Measurements from ENCODE around the gene RPS6KC1. TPM values are rescaled to one million over a fixed set of nuclear protein-coding genes. Genes with fewer than 3 reads are reported as not detected.

RPS6KC1 gene
- total and polyA plus RNA-seq, 2 donors from 2014 or later = 6.3 to 13.8 TPM

DNA sequence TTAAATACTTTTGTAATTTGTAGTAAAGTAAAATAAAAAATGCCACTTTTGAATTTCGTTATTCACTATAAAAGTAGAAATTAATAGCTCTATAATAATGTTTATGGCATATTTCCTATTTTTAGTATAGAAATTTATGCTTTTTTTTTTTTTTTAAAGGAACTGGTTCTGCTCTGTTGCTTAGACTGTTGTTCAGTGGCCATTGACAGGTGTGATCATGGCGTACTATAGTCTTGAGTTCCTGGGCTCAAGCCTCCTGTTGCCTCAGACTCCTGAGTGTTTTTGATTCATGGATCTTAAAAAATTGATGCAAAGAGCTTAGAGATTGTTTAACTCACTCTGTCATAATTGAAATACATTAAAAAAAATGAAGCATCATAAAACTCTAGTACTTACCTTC, 53.6 kb downstream of the RPS6KC1 start:
- no peaks in the 10 kb centered on the region for H3K27me3 ChIP-seq (ENCODE audit: control insufficient read depth, insufficient read depth, low read length)
- H3K27ac ChIP-seq (ENCODE audit: low read depth in 2 of 2, low read length in 2 of 2) = no peak overlapping the region
- DNase-seq (no peak), FAIRE-seq (no peak)
- H3K4me1 ChIP-seq (ENCODE audit: control insufficient read depth in 2 of 3, insufficient read depth in 2 of 3, low read depth in 1 of 3, low read length in 3 of 3) = no peaks in the 10 kb centered on the region
- peaks cover 0 to 2% (median 0%) of the 10 kb centered on the region in 3 donors for H3K36me3 ChIP-seq (ENCODE audit: control insufficient read depth in 2 of 3, insufficient read depth in 3 of 3, low read length in 3 of 3)
- no peak overlapping the region for H3K4me3 ChIP-seq (ENCODE audit: low read length in 3 of 3)
- TF ChIP-seq, protein P1, sequence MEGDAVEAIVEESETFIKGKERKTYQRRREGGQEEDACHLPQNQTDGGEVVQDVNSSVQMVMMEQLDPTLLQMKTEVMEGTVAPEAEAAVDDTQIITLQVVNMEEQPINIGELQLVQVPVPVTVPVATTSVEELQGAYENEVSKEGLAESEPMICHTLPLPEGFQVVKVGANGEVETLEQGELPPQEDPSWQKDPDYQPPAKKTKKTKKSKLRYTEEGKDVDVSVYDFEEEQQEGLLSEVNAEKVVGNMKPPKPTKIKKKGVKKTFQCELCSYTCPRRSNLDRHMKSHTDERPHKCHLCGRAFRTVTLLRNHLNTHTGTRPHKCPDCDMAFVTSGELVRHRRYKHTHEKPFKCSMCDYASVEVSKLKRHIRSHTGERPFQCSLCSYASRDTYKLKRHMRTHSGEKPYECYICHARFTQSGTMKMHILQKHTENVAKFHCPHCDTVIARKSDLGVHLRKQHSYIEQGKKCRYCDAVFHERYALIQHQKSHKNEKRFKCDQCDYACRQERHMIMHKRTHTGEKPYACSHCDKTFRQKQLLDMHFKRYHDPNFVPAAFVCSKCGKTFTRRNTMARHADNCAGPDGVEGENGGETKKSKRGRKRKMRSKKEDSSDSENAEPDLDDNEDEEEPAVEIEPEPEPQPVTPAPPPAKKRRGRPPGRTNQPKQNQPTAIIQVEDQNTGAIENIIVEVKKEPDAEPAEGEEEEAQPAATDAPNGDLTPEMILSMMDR (IDR thresholded peaks at IDR 0.05; ENCODE audit: borderline replicate concordance, extremely low read depth, insufficient read depth) = no peak
- H3K9ac ChIP-seq (ENCODE audit: low read length in 3 of 3) = no peak overlapping the region
- H3K9me3 ChIP-seq (ENCODE audit: control insufficient read depth in 2 of 3, insufficient read depth in 1 of 3, low read length in 3 of 3) = no peaks in the 10 kb centered on the region
- intact Hi-C loops (cut with DNase I) = no loop called here

DNA sequence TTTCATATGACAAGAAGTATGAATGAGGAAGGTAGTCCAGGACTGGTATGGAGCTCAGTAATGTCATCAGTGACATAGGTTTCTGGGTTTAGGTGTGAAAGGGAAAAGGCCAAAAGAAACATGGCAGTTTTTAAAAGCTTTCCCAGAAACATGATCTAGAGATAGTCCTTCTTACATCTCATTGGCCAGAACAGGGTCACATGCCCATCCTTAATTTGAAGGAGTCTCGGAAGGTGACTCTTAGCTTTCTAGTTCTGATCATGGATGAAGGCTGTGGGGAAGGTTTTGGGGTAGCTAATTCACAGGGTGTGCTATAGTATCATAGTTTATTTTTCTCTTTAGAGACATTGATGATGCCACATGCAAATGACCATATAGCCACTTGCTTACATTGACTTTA, 55.3 kb downstream of the RPS6KC1 start:
- H3K27ac ChIP-seq (ENCODE audit: low read depth in 2 of 2, low read length in 2 of 2) = no peak overlapping the region
- H3K27me3 ChIP-seq (ENCODE audit: control insufficient read depth, insufficient read depth, low read length) = no peaks in the 10 kb centered on the region
- no peak for DNase-seq
- peaks cover 0 to 2% (median 0%) of the 10 kb centered on the region in 3 donors for H3K36me3 ChIP-seq (ENCODE audit: control insufficient read depth in 2 of 3, insufficient read depth in 3 of 3, low read length in 3 of 3)
- no peak overlapping the region for H3K9ac ChIP-seq (ENCODE audit: low read length in 3 of 3)
- intact Hi-C loops (cut with DNase I) = no loop called here
- H3K9me3 ChIP-seq (ENCODE audit: control insufficient read depth in 2 of 3, insufficient read depth in 1 of 3, low read length in 3 of 3) = no peaks in the 10 kb centered on the region
- TF ChIP-seq, protein P1 (IDR thresholded peaks at IDR 0.05; ENCODE audit: borderline replicate concordance, extremely low read depth, insufficient read depth) = no peak
- H3K4me1 ChIP-seq (ENCODE audit: control insufficient read depth in 2 of 3, insufficient read depth in 2 of 3, low read depth in 1 of 3, low read length in 3 of 3) = peaks cover 0 to 2% (median 0%) of the 10 kb centered on the region in 3 donors
- no peak overlapping the region for H3K4me3 ChIP-seq (ENCODE audit: low read length in 3 of 3)
- no peak for FAIRE-seq

- no peak overlapping the region for H3K9ac ChIP-seq (ENCODE audit: low read length in 3 of 3)
- FAIRE-seq (no peak), DNase-seq (no peak)
- TF ChIP-seq, protein P1 (IDR thresholded peaks at IDR 0.05; ENCODE audit: borderline replicate concordance, extremely low read depth, insufficient read depth) = no peak
- intact Hi-C loops (cut with DNase I) = no loop called here
- H3K27ac ChIP-seq (ENCODE audit: low read depth in 2 of 2, low read length in 2 of 2) = no peak overlapping the region
- peaks cover 0 to 2% (median 0%) of the 10 kb centered on the region in 3 donors for H3K4me1 ChIP-seq (ENCODE audit: control insufficient read depth in 2 of 3, insufficient read depth in 2 of 3, low read depth in 1 of 3, low read length in 3 of 3)
- H3K27me3 ChIP-seq (ENCODE audit: control insufficient read depth, insufficient read depth, low read length) = no peaks in the 10 kb centered on the region
- H3K36me3 ChIP-seq (ENCODE audit: control insufficient read depth in 2 of 3, insufficient read depth in 3 of 3, low read length in 3 of 3) = peaks cover 0 to 2% (median 0%) of the 10 kb centered on the region in 3 donors
- H3K4me3 ChIP-seq (ENCODE audit: low read length in 3 of 3) = no peak overlapping the region
- no peaks in the 10 kb centered on the region for H3K9me3 ChIP-seq (ENCODE audit: control insufficient read depth in 2 of 3, insufficient read depth in 1 of 3, low read length in 3 of 3)
Measured at GRCh38 chr1:213107613-213108012, 56.6 kb downstream of the RPS6KC1 start.
